GM10266 (cell line): ENCODE data around the gene HS3ST6.
"Not testable (repeated sequence)": the region's sequence is repeated elsewhere in the genome, so short reads cannot be mapped to it uniquely, and the experiment has no call there.

ENCODE experiments used
- DNase-seq: peaks from one replicate; pipeline ENCODE4 v3.0.0; 2012; ENCODE audit errors: extremely low spot score
- CTCF ChIP-seq: IDR thresholded peaks from 2 replicates; pipeline ENCODE4 v1.5.1; 2012; ENCODE audit warnings: mild to moderate bottlenecking, low read depth; ENCODE audit not compliant: control insufficient read depth, insufficient read depth; ENCODE audit errors: missing control alignments

The HS3ST6 gene

GRCh38 chr16:1900452-1900774, 17.8 kb downstream of the HS3ST6 start:
- DNase-seq: no peak
- TF ChIP-seq CTCF: no peak

- TF ChIP-seq CTCF: no peak
Observed at GRCh38 chr16:1899641-1900451, 18.4 kb downstream of the HS3ST6 start.

GRCh38 chr16:1897692-1898091, 20.5 kb downstream of the HS3ST6 start:
- DNase-seq: not testable (repeated sequence)

More at GRCh38 chr16:1899641-1900451, 18.4 kb downstream of the HS3ST6 start:
- no peak for DNase-seq

GRCh38 chr16:1895949-1896675, 22.1 kb downstream of the HS3ST6 start:
- no peak for TF ChIP-seq CTCF
- DNase-seq: no peak

- TF ChIP-seq CTCF: no peak
- DNase-seq: no peak
Observed at GRCh38 chr16:1895068-1895467, 23.1 kb downstream of the HS3ST6 start.

- DNase-seq: no peak
- no peak for TF ChIP-seq CTCF
Observed at GRCh38 chr16:1890708-1891050, 27.5 kb downstream of the HS3ST6 start.

- TF ChIP-seq CTCF: no peak
- no peak for DNase-seq
Observed at GRCh38 chr16:1890024-1890707, 28.0 kb downstream of the HS3ST6 start.
